NCI-H524 treated with DMSO at 0.1 percent for 48 hours (cell line): ENCODE data around the gene SLC4A7.
"Not testable (repeated sequence)": the region's sequence is repeated elsewhere in the genome, so short reads cannot be mapped to it uniquely, and the experiment has no call there.

Experiments
- DNase-seq: peaks from one replicate; lab custom pipeline; 2025; lab: John Stamatoyannopoulos, UW

Gene SLC4A7

DNA sequence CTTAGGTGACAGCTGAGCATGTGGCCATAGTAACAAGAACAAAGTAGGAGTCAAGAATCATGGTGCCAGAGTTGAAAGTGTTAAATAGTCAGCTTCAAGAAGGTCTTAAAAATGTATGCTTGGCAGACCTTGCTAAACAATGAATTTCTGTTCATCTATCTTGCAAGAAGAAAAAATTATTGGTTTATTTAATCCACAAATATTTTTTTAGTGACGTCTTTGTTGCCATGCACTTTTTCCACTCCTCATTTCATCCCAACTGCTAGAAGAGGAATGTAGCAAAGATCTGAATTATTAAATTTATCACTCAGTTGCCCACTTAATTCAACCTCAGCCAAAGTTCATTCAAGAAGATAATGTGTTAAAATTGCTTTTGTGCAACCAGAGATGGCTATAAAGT lies 3.2 kb upstream of the SLC4A7 start:
- peak; percentile 55 for DNase-seq

DNA sequence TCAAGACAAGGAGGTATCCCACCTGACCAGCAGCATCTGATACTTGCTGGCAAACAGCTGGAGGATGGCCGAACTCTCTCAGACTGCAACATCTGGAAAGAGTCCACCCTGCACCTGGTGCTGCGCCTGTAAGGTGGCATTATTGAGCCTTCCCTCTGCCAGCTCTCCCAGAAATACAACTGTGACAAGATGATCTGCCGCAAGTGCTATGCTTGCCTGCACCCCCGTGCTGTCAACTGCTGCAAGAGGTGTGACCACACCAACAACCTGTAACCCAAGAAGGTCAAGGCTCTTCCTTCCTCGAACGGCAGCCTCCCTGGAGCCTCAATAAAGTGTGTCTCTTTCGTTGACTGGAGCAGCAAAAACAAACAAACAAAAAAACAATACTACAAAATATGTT lies 2.2 kb upstream of the SLC4A7 start:
- DNase-seq: peak; percentile 82

DNA sequence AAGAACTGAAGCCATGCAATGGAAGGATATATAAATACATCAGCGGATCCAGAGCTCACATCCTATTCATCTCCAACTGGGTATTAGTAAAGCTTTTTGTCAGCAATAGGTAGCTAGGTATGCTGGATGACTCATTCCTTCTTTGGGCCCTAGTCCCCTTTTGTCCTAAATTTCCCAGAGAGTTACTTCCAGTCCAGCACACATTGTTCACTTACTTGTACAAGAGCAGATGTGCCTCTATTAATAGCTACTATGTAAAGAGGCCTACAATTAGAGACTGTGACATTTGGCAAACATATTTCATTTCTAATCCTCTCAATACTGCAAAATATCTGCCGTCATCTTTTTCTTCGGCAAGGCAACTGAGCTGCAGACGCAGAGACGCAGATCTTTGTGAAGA lies 1.7 kb upstream of the SLC4A7 start:
- peak; percentile 84 for DNase-seq

DNA sequence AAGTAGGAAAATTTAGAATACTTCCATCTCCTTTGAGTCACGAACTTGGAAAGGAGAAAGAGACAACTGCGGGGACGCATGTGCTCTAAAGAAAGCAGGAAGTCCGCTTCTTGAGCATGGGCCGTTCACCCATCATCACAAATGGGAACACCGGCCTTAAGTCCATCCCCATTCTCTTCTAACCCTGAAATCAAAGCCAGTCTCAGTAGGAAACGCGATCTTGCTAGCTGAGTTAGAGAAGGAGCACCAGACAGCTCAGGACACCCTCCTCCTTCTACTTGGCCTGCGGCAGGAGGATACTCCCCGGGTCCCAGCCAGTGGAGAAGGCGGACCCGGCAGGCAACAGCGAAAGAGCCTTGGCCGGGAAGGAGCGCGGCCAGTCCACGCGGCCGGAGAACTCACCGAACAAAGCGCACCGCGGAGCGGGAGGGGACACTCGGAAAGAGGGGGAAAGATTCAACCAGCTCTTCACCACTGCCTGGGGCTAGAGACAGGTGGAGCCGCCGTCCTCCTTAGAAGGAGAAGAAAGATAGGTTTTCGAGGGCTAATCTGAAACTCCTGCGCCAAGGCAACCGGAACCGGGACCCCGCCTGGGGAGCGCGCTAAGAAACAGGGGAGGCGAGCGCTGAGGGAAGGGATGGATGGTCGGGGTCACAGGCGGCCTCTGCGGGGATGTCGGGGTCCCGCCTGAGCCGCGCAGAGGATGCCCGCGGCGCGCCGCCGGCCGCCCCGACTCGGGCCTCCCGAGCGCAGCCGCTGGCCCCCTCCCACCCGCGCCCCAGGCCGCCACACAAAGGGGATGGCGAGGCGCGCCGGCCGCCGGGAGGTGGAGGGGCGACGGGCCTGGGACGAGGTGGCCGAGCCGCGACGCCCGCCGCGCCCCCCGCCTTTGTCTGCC lies 818 bp downstream of the SLC4A7 start:
- DNase-seq: no peak

DNA sequence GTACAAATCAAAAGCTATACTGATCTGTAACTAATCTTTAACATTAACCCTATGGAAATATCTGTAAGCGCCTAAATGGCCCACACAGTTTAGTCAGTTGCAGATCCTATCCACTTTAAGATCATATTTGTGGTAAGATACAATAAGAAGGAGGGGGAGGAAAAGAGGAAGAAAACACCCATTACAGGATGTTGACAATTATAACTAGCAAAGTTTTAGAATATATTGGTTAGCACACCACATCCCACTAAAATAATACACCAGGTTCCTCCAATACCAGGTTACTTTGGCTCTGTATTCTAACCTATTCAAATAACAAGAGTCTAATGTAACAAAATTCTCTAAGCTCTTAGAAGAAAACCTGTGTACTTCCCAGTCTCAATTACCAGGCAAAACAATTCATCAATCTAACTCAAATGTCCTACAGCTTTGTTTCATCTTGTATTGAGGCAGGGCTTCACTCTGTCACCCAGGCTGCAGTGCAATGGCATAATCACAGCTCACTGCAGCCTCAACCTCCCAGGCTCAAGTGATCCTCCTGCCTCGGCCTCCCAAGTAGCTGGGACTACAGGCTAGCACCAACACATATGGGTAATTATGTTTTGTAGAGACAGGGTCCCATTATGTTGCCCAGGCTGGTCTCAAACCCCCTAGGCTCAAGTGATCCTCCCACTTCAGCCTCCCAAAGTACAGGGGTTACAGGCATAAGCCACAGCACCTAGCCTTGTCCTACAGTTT lies 4.2 kb downstream of the SLC4A7 start:
- no peak for DNase-seq

DNA sequence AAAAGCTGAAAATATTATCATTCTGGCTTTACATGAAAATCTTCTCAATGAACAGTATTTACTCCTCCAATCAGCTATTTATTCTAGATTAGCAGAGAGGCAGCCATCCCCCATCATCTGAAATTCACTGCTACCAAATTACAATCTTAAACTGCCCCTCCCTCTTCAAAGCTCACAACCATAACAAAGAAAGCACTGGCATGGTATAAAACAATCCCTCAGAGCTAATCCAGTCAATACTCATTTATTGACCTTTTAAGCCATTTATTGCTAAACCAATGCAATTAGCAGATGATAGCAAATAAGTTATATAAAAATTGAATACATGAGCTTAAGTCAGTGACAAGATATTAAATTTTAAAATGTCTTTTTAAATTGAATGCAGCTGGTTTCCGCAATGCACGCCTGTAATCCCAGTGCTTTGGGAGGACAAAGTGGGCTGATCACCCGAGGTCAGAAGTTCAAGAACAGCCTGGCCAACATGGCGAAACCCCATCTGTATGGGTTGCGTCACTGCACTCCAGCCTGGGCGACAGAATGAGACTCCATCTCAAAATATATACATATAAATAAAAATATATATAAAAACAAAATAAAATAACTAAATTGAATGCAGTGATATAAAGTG lies 12.1 kb downstream of the SLC4A7 start:
- DNase-seq: no peak

DNA sequence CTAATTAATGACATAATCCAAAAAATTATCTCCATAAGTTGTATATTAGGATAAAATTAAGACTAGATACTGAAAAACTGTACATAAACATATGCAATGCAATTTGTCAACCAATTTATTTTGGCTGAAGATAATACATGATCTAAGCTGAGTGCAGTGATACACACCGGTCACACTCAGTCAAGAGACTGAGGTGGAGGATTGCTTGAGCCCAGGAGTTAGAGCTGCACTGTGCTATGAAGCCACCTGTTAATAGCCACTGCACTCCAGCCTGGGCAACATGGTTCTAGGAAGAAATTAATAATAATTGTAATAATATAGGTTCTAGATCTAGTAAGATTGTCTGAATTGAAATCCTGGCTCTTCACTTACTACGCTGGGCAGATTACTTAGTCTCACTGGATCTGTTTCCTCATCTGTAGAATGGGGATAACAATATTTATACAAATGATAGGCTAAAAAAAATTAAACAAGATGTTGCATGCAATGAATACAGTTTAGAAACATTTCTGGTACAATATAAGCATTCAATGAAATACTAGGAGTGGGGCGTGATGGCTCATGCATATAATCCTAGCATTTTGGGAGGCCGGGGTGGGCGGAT lies 15.8 kb downstream of the SLC4A7 start:
- no peak for DNase-seq

DNA sequence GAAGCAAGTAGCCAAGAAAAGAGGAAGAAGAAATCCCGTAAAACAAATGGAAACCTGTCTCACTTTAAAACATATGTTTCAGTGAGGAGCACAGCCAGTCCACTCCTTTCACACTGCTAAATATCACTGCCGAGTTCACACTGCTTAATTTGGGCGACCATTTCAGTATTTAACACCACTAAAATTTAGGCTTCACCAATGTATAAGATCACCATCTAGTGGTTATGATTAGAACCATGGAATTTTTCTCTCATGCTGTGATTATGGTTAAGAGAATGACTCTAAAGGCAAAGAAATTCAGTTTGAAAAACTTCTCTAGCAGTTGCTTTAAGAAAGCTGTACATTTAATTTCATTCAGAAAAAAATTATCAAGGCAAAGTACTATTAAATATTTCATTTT lies 16.6 kb downstream of the SLC4A7 start:
- no peak for DNase-seq

DNA sequence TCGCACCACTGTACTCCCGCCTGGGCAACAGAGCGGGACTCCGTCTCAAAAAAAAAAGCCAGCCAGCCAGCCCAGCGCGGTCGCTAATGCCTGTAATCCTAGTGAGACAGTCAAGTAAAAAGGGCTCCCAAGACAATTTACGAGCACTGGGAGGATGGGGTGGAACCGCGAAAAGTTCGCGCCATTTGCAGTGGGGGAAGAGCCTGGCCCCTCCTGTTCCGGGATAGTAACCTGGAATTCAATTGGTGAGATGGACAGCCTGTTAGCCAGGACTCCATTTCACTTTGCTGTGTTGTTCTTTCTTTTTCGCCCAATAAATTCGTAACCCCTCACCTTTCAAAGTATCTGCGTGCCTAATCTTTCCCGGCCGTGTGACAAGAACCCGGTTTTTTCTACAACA lies 19.5 kb downstream of the SLC4A7 start:
- DNase-seq: no peak

DNA sequence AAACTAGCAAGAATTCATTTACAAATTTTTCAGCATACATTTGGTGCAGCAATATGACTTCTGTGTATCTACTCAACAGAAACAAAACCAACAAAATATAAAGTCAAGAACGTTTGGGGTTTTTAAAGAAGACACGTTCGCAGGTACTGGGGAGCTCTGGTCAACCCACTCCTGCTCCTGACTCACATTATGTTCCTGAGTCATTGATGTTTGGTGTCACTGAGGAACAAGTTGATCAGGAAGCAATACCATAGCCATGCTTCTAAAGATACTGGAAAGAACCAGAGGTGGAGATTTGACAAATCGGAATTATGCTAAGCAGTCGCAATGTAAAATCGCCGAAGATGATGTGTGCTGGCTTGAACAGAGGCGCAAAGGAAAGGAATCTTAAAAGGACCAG lies 22.0 kb downstream of the SLC4A7 start:
- no peak for DNase-seq

DNA sequence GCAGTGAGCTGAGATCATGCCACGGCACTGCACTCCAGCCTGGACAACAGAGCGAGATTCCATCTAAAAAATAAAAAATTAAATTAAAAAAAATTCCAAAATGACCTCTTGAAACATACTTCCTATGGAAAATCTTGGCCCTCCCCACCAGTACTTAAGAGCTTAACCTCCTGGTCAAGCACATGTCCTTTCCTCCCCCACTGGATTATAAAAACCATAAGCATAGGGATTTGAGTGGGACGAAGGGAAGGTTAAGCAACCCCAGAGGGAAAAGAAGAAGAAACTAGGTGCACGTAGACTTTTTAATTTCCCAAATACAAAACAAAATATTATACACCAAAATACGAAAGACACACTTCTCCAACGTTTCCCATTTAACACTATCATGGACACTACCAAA lies 25.3 kb downstream of the SLC4A7 start:
- no peak for DNase-seq

DNA sequence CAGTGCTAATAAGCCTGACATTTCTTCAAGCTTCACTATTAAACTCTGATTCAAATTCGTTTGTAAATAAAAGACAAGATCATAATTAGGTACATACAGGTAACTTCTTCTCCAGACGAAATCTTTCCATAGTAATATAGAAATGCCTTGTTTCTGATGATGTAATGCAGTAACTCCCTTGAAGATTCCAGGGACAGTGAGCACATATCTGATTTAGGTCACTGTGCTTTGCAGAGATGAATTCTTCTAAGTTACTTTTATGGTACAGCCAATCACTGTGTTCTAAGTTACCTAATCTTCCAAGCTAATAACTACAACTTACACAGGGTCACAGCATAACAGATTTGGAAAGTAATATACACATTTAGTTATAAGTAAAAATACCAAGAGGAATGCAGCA lies 27.6 kb downstream of the SLC4A7 start:
- DNase-seq: no peak

DNA sequence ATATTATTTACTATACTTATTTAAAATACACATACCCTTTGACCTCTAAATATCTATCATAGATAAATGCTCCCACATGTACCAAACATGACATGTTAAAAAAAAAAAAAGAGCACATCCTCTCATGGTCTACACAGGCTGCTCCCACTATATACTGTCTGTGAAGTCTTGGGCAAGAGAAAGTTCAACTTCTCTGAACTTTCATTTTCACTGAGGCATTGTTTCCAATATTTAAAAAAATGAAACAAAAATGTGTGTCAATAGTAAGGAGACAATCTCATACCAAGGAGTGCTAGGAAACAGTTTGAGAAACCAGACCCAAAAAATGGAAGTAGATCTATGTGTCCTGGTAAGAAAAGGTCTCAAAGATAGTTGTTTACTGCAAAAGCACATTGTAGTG lies 29.3 kb downstream of the SLC4A7 start:
- no peak for DNase-seq

DNA sequence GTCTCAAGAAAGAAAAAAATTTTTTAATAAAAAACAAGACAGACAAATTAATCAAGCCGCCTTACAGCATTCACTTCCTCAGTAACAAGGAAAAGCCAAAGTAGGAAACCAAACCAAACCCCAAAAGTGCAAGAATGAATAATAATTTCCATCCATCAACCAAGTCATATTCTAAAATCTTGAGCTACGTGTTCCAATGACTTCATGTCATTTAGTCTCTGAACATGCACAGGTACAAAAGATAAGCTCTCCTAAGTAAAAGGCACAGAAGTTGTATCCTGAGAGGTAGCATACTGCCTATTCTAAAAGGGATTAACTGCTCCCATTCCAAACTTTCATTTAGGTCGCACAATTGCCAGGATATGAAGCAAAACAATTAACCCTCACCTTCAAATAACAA lies 29.7 kb downstream of the SLC4A7 start:
- DNase-seq: no peak

DNA sequence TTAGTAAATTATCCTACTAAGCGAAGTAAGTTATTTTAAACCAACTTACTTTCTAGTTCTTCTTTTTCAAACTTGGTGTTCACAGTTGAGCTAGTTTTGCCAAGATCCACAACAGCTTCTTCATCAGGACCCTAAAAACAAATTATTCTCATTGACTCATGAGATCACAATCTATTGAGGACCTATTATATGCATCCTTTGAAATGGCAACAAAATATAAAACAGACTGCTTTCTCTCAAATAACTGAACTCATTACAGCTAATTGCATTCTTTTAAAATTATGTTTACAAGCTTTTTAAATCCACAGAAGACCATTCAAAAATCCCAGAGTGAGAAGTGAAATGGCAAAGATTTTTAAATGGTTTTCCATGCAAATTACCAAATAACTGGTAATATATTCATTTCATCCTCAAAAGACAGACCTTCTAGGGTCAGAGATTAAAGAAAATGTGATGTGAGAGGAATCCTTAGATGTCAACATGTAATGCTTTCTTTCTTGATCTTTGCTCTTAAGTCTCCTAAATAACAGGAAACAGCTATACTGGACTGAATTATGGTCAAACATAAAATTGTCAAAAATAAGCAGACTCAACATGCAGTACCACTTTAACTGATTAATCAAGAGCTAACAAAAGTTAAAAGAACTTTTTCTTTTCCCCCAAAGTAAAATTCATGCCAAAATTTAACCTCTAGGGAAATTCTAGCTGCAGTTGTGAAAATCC lies 31.7 kb downstream of the SLC4A7 start:
- no peak for DNase-seq

DNA sequence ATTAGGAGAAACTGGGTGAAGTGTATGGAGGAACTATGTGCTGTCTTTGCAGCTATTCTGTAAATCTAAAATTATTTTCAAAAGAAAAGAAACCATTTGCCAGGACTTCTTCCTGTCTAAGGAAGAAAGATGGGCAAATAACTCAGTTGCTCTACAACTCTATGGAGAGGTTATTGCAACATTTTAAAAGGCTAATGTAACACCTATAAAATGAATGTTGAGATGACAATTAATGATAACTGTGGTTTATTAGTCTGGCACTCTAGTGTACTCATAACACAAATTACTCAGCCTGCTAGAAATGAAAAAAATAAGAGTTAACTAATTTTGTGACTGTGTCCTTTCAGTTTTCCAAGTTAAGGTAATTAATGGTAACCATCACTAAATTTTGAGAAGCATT lies 32.3 kb downstream of the SLC4A7 start:
- DNase-seq: no peak

DNA sequence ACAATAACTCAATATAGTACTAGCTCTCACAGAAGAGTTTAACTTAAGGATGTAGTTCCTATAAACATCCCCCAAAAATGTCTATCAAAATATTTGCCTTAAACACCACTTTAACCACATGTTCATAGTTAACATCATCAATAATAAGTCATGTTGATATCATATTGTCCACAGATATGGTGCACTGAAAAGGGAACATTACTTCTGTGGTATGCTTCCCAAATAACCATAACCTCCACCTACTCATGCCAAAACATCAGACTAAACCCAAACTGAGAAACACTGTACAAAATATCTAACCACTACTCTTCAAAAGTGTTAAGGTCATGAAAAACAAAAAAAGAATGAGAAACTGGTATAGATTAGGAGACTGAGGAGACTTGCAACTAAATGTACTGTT lies 32.9 kb downstream of the SLC4A7 start:
- DNase-seq: no peak

DNA sequence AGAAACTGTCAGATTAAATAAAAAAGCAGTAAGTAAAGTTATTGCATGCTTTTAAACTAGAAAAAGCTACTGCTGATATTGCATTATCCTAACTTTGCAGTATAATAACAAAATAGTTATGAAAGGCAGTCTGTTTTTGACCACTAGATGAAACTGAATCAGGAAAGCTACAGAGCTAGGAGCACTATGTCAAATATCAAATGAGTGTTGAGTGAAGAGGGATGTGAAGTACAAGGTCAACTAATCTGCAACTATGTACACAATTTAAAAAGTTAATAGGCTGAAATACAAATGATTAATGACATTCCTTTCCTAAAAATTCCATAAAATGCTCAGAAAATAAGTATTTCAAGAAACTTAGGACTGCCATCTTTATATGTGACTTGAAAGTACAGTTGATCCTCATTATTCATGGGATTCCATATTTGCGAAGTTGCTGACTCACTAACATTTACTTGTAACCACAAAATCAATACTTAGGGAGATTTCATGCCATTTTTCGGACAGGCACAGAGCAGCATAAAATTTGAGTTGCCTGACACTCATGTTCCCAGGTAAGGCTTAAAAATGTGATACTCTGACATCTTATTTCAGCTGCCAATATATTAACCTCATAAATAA lies 34.5 kb downstream of the SLC4A7 start:
- DNase-seq: no peak

DNA sequence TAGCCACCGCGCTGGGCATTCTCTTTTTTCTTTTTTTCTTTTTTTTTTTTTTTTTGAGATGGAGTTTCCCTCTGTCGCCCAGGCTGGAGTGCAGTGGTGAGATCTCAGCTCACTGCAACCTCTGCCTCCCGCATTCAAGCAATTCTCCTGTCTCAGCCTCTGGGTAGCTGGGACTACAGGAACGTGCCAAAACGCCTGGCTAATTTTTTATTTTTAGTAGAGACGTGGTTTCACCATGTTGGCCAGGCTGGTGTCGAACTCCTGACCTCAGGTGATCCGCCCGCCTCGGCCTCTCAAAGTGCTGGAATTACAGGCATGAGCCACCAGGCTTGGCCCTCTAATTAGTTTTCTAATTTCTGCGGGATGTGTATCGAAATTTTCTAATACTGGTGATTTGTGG lies 41.2 kb downstream of the SLC4A7 start:
- not testable (repeated sequence) for DNase-seq

DNA sequence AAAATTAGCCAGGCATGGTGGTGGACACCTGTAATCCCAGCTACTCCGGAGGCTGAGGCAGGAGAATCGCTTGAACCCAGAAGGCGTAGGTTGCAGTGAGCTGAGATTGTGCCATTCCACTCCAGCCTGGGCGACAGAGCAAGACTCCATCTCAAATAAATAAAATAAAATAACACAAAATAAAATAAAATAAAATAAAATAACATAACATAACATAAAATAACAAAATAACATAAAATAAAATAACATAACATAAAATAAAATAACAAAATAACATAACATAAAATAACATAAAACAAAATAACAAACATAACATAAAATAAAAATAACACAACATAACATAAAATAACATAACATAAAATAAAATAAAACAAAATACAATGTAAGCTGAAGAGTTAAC lies 45.8 kb downstream of the SLC4A7 start:
- not testable (repeated sequence) for DNase-seq

DNA sequence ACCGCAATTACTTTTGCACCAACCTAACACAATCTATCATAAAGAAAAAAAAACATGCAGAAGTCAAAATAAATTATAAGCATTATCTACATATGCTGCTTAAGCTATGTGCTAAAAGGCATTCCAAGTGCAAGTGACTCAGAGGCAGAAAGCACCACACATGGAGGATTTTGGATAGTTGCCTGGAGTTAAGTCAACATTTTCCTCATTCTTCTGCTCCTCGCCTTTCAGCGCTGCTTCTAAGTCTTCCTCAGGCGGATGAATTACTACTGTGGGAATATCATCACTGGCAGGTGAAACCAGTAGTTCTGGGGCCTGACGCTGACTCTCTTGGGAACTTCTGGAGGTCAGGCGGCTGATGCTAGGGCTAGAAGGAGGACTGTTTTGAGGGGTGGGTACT lies 53.1 kb downstream of the SLC4A7 start:
- DNase-seq: no peak
